K562 (cell line): Measurements from ENCODE around the gene TMEM225B. TPM values are rescaled to one million over a fixed set of nuclear protein-coding genes. Genes with fewer than 3 reads are reported as not detected.

ENCODE experiments used
- ATAC-seq: fragments of 200-7000 bp; cut with Tn5 transposase; 3 replicates; pipeline ENCODE4 v1.9.1; 2020; ENCODE audit warnings: moderate library complexity
- Bru-seq: library from RNA; stranded (reverse); fragments of 400-500 nt; gene quantifications from one replicate; lab custom pipeline; 2021; lab: Mats Ljungman, UMichigan
- BruChase-seq, 2 experiments: library from RNA; stranded (reverse); fragments of 400-500 nt; gene quantifications; one replicate each; lab custom pipeline; 2021; lab: Mats Ljungman, UMichigan
- BruUV-seq: library from RNA; stranded (reverse); fragments of 400-500 nt; replicated peaks from 2 replicates; lab custom pipeline; 2021; lab: Mats Ljungman, UMichigan
- CTCF ChIA-PET: fragments of 300-600 bp; formaldehyde crosslinking; extraction: SDS; loops from one replicate; lab custom pipeline; 2021; ENCODE audit warnings: low intra/inter-chr PET ratio; lab: Yijun Ruan, JAX
- POLR2A ChIA-PET: fragments of 300-600, 350-650 bp; sonication (Branson Sonifier 250); formaldehyde crosslinking; extraction: SDS; loops from one replicate; lab custom pipeline; 2021; ENCODE audit warnings: antibody characterized with exemption, inconsistent platforms; lab: Yijun Ruan, JAX
- DNase-seq, 4 experiments: peaks; one replicate each; pipeline versions ENCODE4 v3.0.0 to v3.0.0-alpha.2; 2011 to 2018; ENCODE audit warnings: low spot score in 3 of 4, mixed read lengths in 3 of 4; ENCODE audit errors: extremely low read depth in 1 of 4
- FAIRE-seq: peaks from 2 replicates; lab custom pipeline; 2011; peaks lifted over from hg19 to GRCh38; lab: Jason Lieb, UNC
- H2AFZ ChIP-seq: 2 replicates; pipeline ENCODE4 v1.6.0; 2011; ENCODE audit warnings: low read depth, low read length, control low read depth, inconsistent platforms
- H3K27ac ChIP-seq: fragments of 200-600 bp; 3 replicates; pipeline ENCODE4 v1.8.0; 2011; ENCODE audit warnings: low read depth, mild to moderate bottlenecking, control low read depth, inconsistent platforms, low read length, moderate library complexity, mixed read lengths; ENCODE audit errors: extremely low read depth
- H3K27me3 ChIP-seq, 2 experiments: fragments of 300-600 bp in 1 of 2; 2 replicates in 1 of 2; 3 replicates in 1 of 2; pipeline versions ENCODE4 v1.6.0 to v1.8.0; 2011; ENCODE audit warnings: inconsistent platforms in 2 of 2, low read length in 2 of 2, mild to moderate bottlenecking in 1 of 2, mixed read lengths in 1 of 2, moderate library complexity in 1 of 2; ENCODE audit not compliant: control insufficient read depth in 2 of 2, insufficient read depth in 2 of 2
- H3K36me3 ChIP-seq: fragments of 300-600 bp; 3 replicates; pipeline ENCODE4 v1.8.0; 2011; ENCODE audit warnings: mild to moderate bottlenecking, low read length, inconsistent platforms; ENCODE audit not compliant: control insufficient read depth, insufficient read depth
- H3K4me1 ChIP-seq, 2 experiments: fragments of 200-600 bp in 1 of 2; replicated peaks in 1 of 2; 2 replicates in 1 of 2; 3 replicates in 1 of 2; pipeline versions ENCODE4 v1.5.1 to v1.8.0; 2011; ENCODE audit warnings: inconsistent platforms in 2 of 2, low read length in 2 of 2, mild to moderate bottlenecking in 1 of 2, mixed read lengths in 1 of 2, moderate library complexity in 1 of 2; ENCODE audit not compliant: control insufficient read depth in 2 of 2, insufficient read depth in 2 of 2
- H3K4me2 ChIP-seq: 2 replicates; pipeline ENCODE4 v1.6.1; 2011; ENCODE audit warnings: low read length, control low read depth, inconsistent platforms, mixed read lengths; ENCODE audit not compliant: insufficient read depth
- H3K4me3 ChIP-seq: fragments of 200-600 bp; sonication (generic), shearing (Covaris generic); 2 replicates; pipeline ENCODE4 v1.5.1; 2016; ENCODE audit warnings: control low read depth, inconsistent platforms
- H3K79me2 ChIP-seq: fragments of 200-600 bp; 3 replicates; pipeline ENCODE4 v1.8.0; 2011; ENCODE audit warnings: low read length, inconsistent platforms; ENCODE audit not compliant: control insufficient read depth, insufficient read depth
- H3K9ac ChIP-seq, 2 experiments: 2 replicates each; pipeline versions ENCODE4 v1.6.0 to v1.6.1; 2011; ENCODE audit warnings: low read depth in 2 of 2, low read length in 2 of 2, control low read depth in 1 of 2, inconsistent platforms in 1 of 2, mild to moderate bottlenecking in 1 of 2, mixed read lengths in 1 of 2; ENCODE audit not compliant: insufficient read depth in 1 of 2
- H3K9me1 ChIP-seq: one replicate; pipeline ENCODE4 v1.6.0; 2011; ENCODE audit warnings: inconsistent platforms, mild to moderate bottlenecking, low read length, moderate library complexity; ENCODE audit not compliant: control insufficient read depth, insufficient read depth
- H3K9me3 ChIP-seq: replicated peaks from 2 replicates; pipeline ENCODE4 v1.5.1; 2011; ENCODE audit warnings: low read depth, low read length, inconsistent platforms; ENCODE audit not compliant: control insufficient read depth, insufficient read depth
- H4K20me1 ChIP-seq: replicated peaks from 2 replicates; pipeline ENCODE4 v1.6.1; 2011; ENCODE audit warnings: low read length, inconsistent platforms, mixed read lengths; ENCODE audit not compliant: control insufficient read depth, insufficient read depth
- DACH1 ChIP-seq: fragments of 450-650 bp; IDR thresholded peaks from 2 replicates; pipeline ENCODE4 v1.6.1; 2018; ENCODE audit not compliant: partially characterized antibody
- EGR1 ChIP-seq: fragments of 450-650 bp; conservative IDR thresholded peaks from 2 replicates; pipeline ENCODE4 v1.6.1; 2017; ENCODE audit warnings: mild to moderate bottlenecking
- HLTF ChIP-seq: fragments of 450-650 bp; IDR thresholded peaks from 2 replicates; pipeline ENCODE4 v1.6.1; 2016
- HMG20B ChIP-seq: fragments of 250-450 bp; sonication (Bioruptor Pico); IDR thresholded peaks from 2 replicates; pipeline ENCODE4 v1.5.0; 2021; ENCODE audit warnings: mild to moderate bottlenecking
- MCM7 ChIP-seq, 2 experiments: fragments of 450-650 bp; IDR thresholded peaks; 2 replicates each; pipeline ENCODE4 v1.6.1; 2016 to 2018
- MEF2D ChIP-seq: conservative IDR thresholded peaks from 2 replicates; pipeline ENCODE4 v1.6.1; 2016; ENCODE audit warnings: low read depth, missing genetic modification characterization, missing compliant biosample characterization
- RFX5 ChIP-seq: IDR thresholded peaks from 2 replicates; pipeline ENCODE4 v1.6.1; 2011; ENCODE audit warnings: low read depth, mild to moderate bottlenecking, improper control_type of control experiment, low read length
- TCF7L2 ChIP-seq: fragments of 150-350 bp; IDR thresholded peaks from 2 replicates; pipeline ENCODE4 v1.6.1; 2016; ENCODE audit warnings: low read depth, mild to moderate bottlenecking, low read length, moderate library complexity
- ZBTB7A ChIP-seq: IDR thresholded peaks from 2 replicates; pipeline ENCODE4 v1.6.1; 2011; ENCODE audit warnings: low read depth, mild to moderate bottlenecking, low read length, moderate library complexity, borderline replicate concordance; ENCODE audit not compliant: control insufficient read depth
- WGBS: fragments of 100-300 bp; shearing (Covaris generic); methylation state at CpG from one replicate; pipeline ENCODE4 v1.1.6; 2016; ENCODE audit warnings: low coverage, mixed read lengths; ENCODE audit not compliant: insufficient coverage; ENCODE audit errors: missing lambda C conversion rate; 5-methylcytosine and 5-hydroxymethylcytosine counted together
- in situ Hi-C: fragments of 300-500 bp; cut with MboI; formaldehyde crosslinking; loops from 4 replicates; pipeline ENCODE4 v1.15.0; 2018; ENCODE audit warnings: inconsistent platforms, mixed read lengths
- intact Hi-C: fragments of 100-400 bp; cut with micrococcal nuclease; formaldehyde crosslinking; loops from 2 replicates; pipeline ENCODE4 v1.14.2; 2022
- long read RNA-seq, 3 experiments: library from polyadenylated mRNA in 2 of 3; library from RNA in 1 of 3; unstranded in 2 of 3; stranded (forward) in 1 of 3; transcript quantifications; one replicate each; pipeline ENCODE4 v2.0.0, GENCODE V29; 2019 to 2022
- polyA minus RNA-seq, 3 experiments: library from RNA; depleted of rRNA, polyadenylated mRNA; stranded (reverse); fragments of >200 nt; gene quantifications; 2 replicates each; pipeline ENCODE4 v1.2.3, GENCODE V29; 2011
- polyA plus RNA-seq, 8 experiments: library from polyadenylated mRNA; depleted of rRNA in 4 of 8; stranded (reverse) in 5 of 8; unstranded in 3 of 8; fragments of >200 nt; fragmentation: Nextera tagmentation in 2 of 8; fragmentation: Illumina TruSeq in 1 of 8; extraction: Ambion mirVana in 2 of 8; extraction: Trizol in 1 of 8; gene quantifications; 2 replicates each; pipeline versions ENCODE4 v1.2.1 to v1.2.3, GENCODE V29; 2011 to 2014; ENCODE audit warnings: inconsistent platforms in 1 of 8, missing spikeins in 1 of 8
- total RNA-seq, 7 experiments: library from RNA; depleted of rRNA in 6 of 7; stranded (reverse); fragments of >200 nt in 6 of 7; fragmentation: Illumina TruSeq in 2 of 7; extraction: Trizol in 2 of 7; gene quantifications; 2 replicates each; pipeline versions ENCODE4 v1.2.1 to v1.2.3, GENCODE V29; 2011 to 2021; ENCODE audit warnings: low replicate concordance in 1 of 7
- TF ChIP-seq, protein P1 (sequence below): IDR thresholded peaks from 2 replicates; pipeline ENCODE4 v1.6.1; 2016; ENCODE audit warnings: missing genetic modification characterization, missing compliant biosample characterization
- TF ChIP-seq, protein P2 (sequence below): sonication (generic); formaldehyde crosslinking; IDR thresholded peaks from 2 replicates; pipeline ENCODE4 v1.8.1; 2023; ENCODE audit warnings: mild to moderate bottlenecking, missing genetic modification reagents

Gene TMEM225B, protein sequence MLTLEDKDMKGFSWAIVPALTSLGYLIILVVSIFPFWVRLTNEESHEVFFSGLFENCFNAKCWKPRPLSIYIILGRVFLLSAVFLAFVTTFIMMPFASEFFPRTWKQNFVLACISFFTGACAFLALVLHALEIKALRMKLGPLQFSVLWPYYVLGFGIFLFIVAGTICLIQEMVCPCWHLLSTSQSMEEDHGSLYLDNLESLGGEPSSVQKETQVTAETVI
- 0.42 and 0.51 TPM in 2 replicates for total RNA-seq (2011; cell fraction: chromatin; rRNA removed; ENCODE audit: low replicate concordance)
- 4.0 and 4.3 TPM in 2 replicates for total RNA-seq (2011; cell fraction: nucleolus; rRNA removed)
- 1.6 and 1.8 TPM in 2 replicates for total RNA-seq (2011; cell fraction: nucleoplasm; rRNA removed)
- total RNA-seq (2014; rRNA removed): 0.61 and 0.73 TPM in 2 replicates
- total RNA-seq (2014; rRNA removed; fragmentation: Illumina TruSeq; extraction: Trizol): 0.18 and 0.70 TPM in 2 replicates
- total RNA-seq (2015; rRNA removed; fragmentation: Illumina TruSeq; extraction: Trizol): 0.51 and 0.79 TPM in 2 replicates
- total RNA-seq (2021): 0.60 and 1.3 TPM in 2 replicates
- polyA plus RNA-seq (2011; rRNA removed): 0.56 and 0.93 TPM in 2 replicates
- polyA plus RNA-seq (2011; cell fraction: cytosol; rRNA removed): 0.30 and 1.1 TPM in 2 replicates
- polyA plus RNA-seq (2011; cell fraction: nucleus; rRNA removed): 2.6 and 4.8 TPM in 2 replicates
- polyA plus RNA-seq (2012): 0.64 and 0.65 TPM in 2 replicates
- polyA plus RNA-seq (2014; fragmentation: Illumina TruSeq; extraction: Trizol): 0.32 and 0.68 TPM in 2 replicates
- under 1 TPM; 0.08 to 0.25 TPM for polyA plus RNA-seq (2014; fragmentation: Nextera tagmentation; extraction: Ambion mirVana)
- 0.62 and 0.94 TPM in 2 replicates for polyA plus RNA-seq (2014; rRNA removed)
- polyA minus RNA-seq (2011; rRNA and poly(A)+ RNA removed): 0.36 and 0.74 TPM in 2 replicates
- polyA minus RNA-seq (2011; cell fraction: cytosol; rRNA and poly(A)+ RNA removed): not detected in 2 replicates
- polyA minus RNA-seq (2011; cell fraction: nucleus; rRNA and poly(A)+ RNA removed): 2.2 TPM in 2 replicates
- percentile 21 among the genes with signal in this experiment for Bru-seq, nascent RNA
- BruChase-seq, experiment 1, labeled RNA remaining after a 2-hour chase: percentile 35 among the genes with signal in this experiment
- percentile 34 among the genes with signal in this experiment for BruChase-seq, experiment 2, labeled RNA remaining after a 6-hour chase
- long read RNA-seq, experiment 1, partial matches to known transcripts: 1 of 1 reads
- long read RNA-seq, experiment 1, other reads (novel, unspliced or antisense): 0 of 1 reads
- long read RNA-seq, experiment 2: 0 reads
- long read RNA-seq, experiment 3: 0 reads

DNA sequence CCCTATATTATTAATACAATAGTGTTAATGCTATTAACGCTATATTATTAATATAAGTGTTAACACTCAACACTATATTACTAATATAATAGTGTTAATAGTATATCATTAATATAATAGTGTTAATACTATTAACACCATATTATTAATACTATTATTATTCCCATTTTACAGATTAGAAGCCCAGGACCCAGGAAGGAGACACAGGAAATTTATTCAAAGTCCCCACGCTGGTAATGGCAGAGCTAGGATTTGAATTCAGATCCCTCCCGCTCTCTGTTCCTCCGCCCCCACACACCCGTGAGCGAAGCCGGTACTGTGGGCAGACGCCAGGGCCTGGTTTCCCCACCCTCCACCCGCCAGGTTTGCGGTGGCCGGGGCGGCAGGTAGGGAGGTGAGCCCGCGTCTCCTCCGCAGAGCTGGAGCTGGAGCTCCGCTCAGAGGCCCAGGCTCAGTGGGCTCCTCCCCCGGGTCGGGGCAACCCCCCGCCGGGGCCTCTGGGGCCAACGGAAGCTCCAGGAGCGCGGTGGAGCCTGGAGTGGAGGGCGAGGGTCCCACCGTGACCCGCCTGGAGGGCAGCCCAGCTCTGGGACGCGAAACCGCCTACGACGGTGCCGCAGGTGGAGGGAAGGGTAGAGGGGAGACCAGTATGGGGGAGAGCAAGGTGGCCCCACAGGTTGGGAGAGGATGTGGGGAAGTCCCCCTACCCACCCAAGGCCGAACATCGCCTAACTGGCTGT, at the start of gene TMEM225B:
TMEM225B (plus strand) TSS at position 506 of the 740 bp plus-strand sequence. CDS start 6,122 bp downstream, outside the sequence.
- POLR2A ChIA-PET: interaction anchor here (0.6 to 0.9 kb wide), 4 partner anchors 9 to 482 kb away, joined by 3 to 4 read pairs (median 4); no protein-coding TSS in a partner anchor
- peak; percentile 59 for ATAC-seq
- TF ChIP-seq, protein P1, sequence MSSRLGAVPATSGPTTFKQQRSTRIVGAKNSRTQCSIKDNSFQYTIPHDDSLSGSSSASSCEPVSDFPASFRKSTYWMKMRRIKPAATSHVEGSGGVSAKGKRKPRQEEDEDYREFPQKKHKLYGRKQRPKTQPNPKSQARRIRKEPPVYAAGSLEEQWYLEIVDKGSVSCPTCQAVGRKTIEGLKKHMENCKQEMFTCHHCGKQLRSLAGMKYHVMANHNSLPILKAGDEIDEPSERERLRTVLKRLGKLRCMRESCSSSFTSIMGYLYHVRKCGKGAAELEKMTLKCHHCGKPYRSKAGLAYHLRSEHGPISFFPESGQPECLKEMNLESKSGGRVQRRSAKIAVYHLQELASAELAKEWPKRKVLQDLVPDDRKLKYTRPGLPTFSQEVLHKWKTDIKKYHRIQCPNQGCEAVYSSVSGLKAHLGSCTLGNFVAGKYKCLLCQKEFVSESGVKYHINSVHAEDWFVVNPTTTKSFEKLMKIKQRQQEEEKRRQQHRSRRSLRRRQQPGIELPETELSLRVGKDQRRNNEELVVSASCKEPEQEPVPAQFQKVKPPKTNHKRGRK (tag): no peak
- TF ChIP-seq RFX5 (no peak), TCF7L2 (no peak), HMG20B (CRISPR knock-in tag) (no peak), MEF2D (no peak), DACH1 (peak; percentile 95), EGR1 (peak; percentile 54; the same call in 1 of the 2 replicates), HLTF (no peak), MCM7 (IDR thresholded peaks at IDR 0.05) (0 out of 4 replicates have a peak, but pooled peaks of 1 of the 2 experiments have one; percentile 54), ZBTB7A (peak; percentile 67; the same call in 1 of the 2 replicates)
- TF ChIP-seq, protein P2, sequence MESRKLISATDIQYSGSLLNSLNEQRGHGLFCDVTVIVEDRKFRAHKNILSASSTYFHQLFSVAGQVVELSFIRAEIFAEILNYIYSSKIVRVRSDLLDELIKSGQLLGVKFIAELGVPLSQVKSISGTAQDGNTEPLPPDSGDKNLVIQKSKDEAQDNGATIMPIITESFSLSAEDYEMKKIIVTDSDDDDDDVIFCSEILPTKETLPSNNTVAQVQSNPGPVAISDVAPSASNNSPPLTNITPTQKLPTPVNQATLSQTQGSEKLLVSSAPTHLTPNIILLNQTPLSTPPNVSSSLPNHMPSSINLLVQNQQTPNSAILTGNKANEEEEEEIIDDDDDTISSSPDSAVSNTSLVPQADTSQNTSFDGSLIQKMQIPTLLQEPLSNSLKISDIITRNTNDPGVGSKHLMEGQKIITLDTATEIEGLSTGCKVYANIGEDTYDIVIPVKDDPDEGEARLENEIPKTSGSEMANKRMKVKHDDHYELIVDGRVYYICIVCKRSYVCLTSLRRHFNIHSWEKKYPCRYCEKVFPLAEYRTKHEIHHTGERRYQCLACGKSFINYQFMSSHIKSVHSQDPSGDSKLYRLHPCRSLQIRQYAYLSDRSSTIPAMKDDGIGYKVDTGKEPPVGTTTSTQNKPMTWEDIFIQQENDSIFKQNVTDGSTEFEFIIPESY (CRISPR knock-in tag): peak; percentile 94

More for the DNA sequence above, at the start of gene TMEM225B:
- Histone ChIP-seq H3K27me3 (no peaks in the 10 kb centered on the region), H3K9ac (peak within 1 kb of the TSS in 1 of 2 experiments; percentile 49; a peak in 1 of 4 replicates), H3K27ac (no peak within 1 kb of the TSS), H2AFZ (peak within 1 kb of the TSS; percentile 49; the same call in 1 of the 2 replicates), H3K4me1 (peaks cover 2 to 11% of the 10 kb centered on the region in 2 experiments; a peak in 3 of 5 replicates), H3K9me1 (no peaks in the 10 kb centered on the region), H3K4me3 (no peak within 1 kb of the TSS), H4K20me1 (no peaks in the 10 kb centered on the region), H3K79me2 (no peaks in the 10 kb centered on the region), H3K4me2 (no peak within 1 kb of the TSS; the same call in 1 of the 2 replicates), H3K9me3 (no peaks in the 10 kb centered on the region), H3K36me3 (no peaks in the 10 kb centered on the region)
- intact Hi-C loops (no loop called here), in situ Hi-C loops (no loop called here)
- CTCF ChIA-PET: no interaction called here
- WGBS: 66% methylated on average over 31 of the region's 34 CpGs
- no peak for FAIRE-seq
- no TSS peak for BruUV-seq
- DNase-seq: peak in 2 of 4 experiments; percentile 60 to 63
